K562 (cell line): ENCODE data around the gene TMEM208. TPM values are rescaled to one million over a fixed set of nuclear protein-coding genes. Genes with fewer than 3 reads are reported as not detected.

Experiments used
- CCNT2 ChIP-seq: IDR thresholded peaks from 2 replicates; pipeline ENCODE4 v1.6.1; 2011; ENCODE audit warnings: borderline replicate concordance, low read depth, mild to moderate bottlenecking, moderate library complexity, mixed read lengths, low read length; ENCODE audit not compliant: insufficient read length; ENCODE audit errors: extremely low read depth
- CSDE1 ChIP-seq, 2 experiments: fragments of 450-650 bp; IDR thresholded peaks; 2 replicates each; pipeline ENCODE4 v1.6.1; 2016; ENCODE audit warnings: mild to moderate bottlenecking in 1 of 2
- EGR1 ChIP-seq: fragments of 450-650 bp; conservative IDR thresholded peaks from 2 replicates; pipeline ENCODE4 v1.6.1; 2017; ENCODE audit warnings: mild to moderate bottlenecking
- ELF4 ChIP-seq: fragments of 450-650 bp; formaldehyde crosslinking; IDR thresholded peaks from 2 replicates; pipeline ENCODE4 v1.4.0; 2022; ENCODE audit warnings: missing genetic modification characterization
- GABPB1 ChIP-seq: sonication (generic); formaldehyde crosslinking; IDR thresholded peaks from 2 replicates; pipeline ENCODE4 v1.8.0; 2022; ENCODE audit warnings: mild to moderate bottlenecking, missing genetic modification reagents
- HMGN3 ChIP-seq: IDR thresholded peaks from 2 replicates; pipeline ENCODE4 v1.6.1; 2011; ENCODE audit warnings: borderline replicate concordance, low read depth, mild to moderate bottlenecking, mixed read lengths, low read length; ENCODE audit not compliant: insufficient read length; ENCODE audit errors: extremely low read depth
- PML ChIP-seq: IDR thresholded peaks from 2 replicates; pipeline ENCODE4 v1.6.1; 2012; ENCODE audit warnings: low read length, inconsistent platforms
- SETDB1 ChIP-seq: IDR thresholded peaks from one replicate; pipeline ENCODE4 v1.6.1; 2012; ENCODE audit warnings: low read length, control low read depth, inconsistent platforms
- TAF7 ChIP-seq: fragments of 450-650 bp; IDR thresholded peaks from 2 replicates; pipeline ENCODE4 v1.6.1; 2016; ENCODE audit warnings: missing genetic modification characterization, missing compliant biosample characterization
- ZEB2 ChIP-seq: fragments of 450-650 bp; IDR thresholded peaks from 2 replicates; pipeline ENCODE4 v1.6.1; 2016
- ZFP36 ChIP-seq: fragments of 150-350 bp; IDR thresholded peaks from 2 replicates; pipeline ENCODE4 v1.6.1; 2018; ENCODE audit warnings: low read length, low read depth; ENCODE audit not compliant: partially characterized antibody
- polyA plus RNA-seq, 8 experiments: library from polyadenylated mRNA; depleted of rRNA in 4 of 8; stranded (reverse) in 5 of 8; unstranded in 3 of 8; fragments of >200 nt; fragmentation: Nextera tagmentation in 2 of 8; fragmentation: Illumina TruSeq in 1 of 8; extraction: Ambion mirVana in 2 of 8; extraction: Trizol in 1 of 8; gene quantifications; 2 replicates each; pipeline versions ENCODE4 v1.2.1 to v1.2.3, GENCODE V29; 2011 to 2014; ENCODE audit warnings: inconsistent platforms in 1 of 8, missing spikeins in 1 of 8
- total RNA-seq, 7 experiments: library from RNA; depleted of rRNA in 6 of 7; stranded (reverse); fragments of >200 nt in 6 of 7; fragmentation: Illumina TruSeq in 2 of 7; extraction: Trizol in 2 of 7; gene quantifications; 2 replicates each; pipeline versions ENCODE4 v1.2.1 to v1.2.3, GENCODE V29; 2011 to 2021; ENCODE audit warnings: low replicate concordance in 1 of 7
- TF ChIP-seq, protein P1 (sequence below): fragments of 450-650 bp; IDR thresholded peaks from 2 replicates; pipeline ENCODE4 v1.6.1; 2016; ENCODE audit warnings: borderline replicate concordance
- TF ChIP-seq, protein P2 (sequence below): IDR thresholded peaks from 2 replicates; pipeline ENCODE4 v1.6.1; 2012; ENCODE audit warnings: low read depth, low read length, improper control_type of control experiment, borderline replicate concordance
- TF ChIP-seq, protein P3 (sequence below): sonication (generic); formaldehyde crosslinking; IDR thresholded peaks from 2 replicates; pipeline ENCODE4 v1.8.0; 2022; ENCODE audit warnings: mild to moderate bottlenecking, missing genetic modification reagents
- TF ChIP-seq, protein P4 (sequence below): sonication (generic); formaldehyde crosslinking; IDR thresholded peaks from 2 replicates; pipeline ENCODE4 v1.8.1; 2023; ENCODE audit warnings: missing genetic modification reagents, mild to moderate bottlenecking, borderline replicate concordance

The TMEM208 gene
- total and polyA plus RNA-seq, 9 of the 15 experiments (the other 6 are each of a cell fraction or from before 2014, with no cell fraction given): 31.8 to 239 (median 54.3) TPM

DNA sequence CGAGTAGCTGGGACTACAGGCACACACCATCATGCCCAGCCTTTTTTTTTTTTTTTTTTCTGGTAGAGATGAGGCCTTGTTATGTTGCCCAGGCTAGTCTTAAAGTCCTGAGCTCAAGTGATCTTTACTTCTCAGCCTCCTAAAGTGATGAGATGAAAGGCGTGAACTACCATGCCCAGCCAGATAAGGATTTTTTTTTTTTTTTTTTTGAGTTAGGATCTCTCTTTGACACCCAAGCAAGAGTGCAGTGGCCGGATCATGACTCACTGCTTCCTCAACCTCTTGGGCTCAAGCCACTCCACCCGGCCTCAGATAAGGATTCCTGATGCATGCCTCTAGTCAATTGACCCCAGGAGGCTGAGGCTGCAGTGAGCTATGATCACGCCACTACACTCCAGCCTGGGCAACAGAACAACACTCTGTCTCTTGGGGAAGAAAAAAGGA is 41.2 kb downstream of the TMEM208 start (continued):
- TF ChIP-seq, protein P1, sequence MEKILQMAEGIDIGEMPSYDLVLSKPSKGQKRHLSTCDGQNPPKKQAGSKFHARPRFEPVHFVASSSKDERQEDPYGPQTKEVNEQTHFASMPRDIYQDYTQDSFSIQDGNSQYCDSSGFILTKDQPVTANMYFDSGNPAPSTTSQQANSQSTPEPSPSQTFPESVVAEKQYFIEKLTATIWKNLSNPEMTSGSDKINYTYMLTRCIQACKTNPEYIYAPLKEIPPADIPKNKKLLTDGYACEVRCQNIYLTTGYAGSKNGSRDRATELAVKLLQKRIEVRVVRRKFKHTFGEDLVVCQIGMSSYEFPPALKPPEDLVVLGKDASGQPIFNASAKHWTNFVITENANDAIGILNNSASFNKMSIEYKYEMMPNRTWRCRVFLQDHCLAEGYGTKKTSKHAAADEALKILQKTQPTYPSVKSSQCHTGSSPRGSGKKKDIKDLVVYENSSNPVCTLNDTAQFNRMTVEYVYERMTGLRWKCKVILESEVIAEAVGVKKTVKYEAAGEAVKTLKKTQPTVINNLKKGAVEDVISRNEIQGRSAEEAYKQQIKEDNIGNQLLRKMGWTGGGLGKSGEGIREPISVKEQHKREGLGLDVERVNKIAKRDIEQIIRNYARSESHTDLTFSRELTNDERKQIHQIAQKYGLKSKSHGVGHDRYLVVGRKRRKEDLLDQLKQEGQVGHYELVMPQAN: peak; percentile 31; the same call in 1 of the 2 replicates
- TF ChIP-seq TAF7 (tag) (no peak), ZEB2 (peak; percentile 74), ELF4 (no peak), HMGN3 (no peak), GABPB1 (no peak), PML (no peak; the same call in 1 of the 2 replicates), CCNT2 (no peak), ZFP36 (no peak), SETDB1 (no peak), EGR1 (no peak), CSDE1 (IDR thresholded peaks at IDR 0.05) (no peak)
- TF ChIP-seq, protein P2, sequence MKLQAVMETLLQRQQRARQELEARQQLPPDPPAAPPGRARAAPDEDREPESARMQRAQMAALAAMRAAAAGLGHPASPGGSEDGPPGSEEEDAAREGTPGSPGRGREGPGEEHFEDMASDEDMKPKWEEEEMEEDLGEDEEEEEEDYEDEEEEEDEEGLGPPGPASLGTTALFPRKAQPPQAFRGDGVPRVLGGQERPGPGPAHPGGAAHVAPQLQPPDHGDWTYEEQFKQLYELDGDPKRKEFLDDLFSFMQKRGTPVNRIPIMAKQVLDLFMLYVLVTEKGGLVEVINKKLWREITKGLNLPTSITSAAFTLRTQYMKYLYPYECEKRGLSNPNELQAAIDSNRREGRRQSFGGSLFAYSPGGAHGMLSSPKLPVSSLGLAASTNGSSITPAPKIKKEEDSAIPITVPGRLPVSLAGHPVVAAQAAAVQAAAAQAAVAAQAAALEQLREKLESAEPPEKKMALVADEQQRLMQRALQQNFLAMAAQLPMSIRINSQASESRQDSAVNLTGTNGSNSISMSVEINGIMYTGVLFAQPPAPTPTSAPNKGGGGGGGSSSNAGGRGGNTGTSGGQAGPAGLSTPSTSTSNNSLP: peak; percentile 47; the same call in 1 of the 2 replicates
- TF ChIP-seq, protein P3, sequence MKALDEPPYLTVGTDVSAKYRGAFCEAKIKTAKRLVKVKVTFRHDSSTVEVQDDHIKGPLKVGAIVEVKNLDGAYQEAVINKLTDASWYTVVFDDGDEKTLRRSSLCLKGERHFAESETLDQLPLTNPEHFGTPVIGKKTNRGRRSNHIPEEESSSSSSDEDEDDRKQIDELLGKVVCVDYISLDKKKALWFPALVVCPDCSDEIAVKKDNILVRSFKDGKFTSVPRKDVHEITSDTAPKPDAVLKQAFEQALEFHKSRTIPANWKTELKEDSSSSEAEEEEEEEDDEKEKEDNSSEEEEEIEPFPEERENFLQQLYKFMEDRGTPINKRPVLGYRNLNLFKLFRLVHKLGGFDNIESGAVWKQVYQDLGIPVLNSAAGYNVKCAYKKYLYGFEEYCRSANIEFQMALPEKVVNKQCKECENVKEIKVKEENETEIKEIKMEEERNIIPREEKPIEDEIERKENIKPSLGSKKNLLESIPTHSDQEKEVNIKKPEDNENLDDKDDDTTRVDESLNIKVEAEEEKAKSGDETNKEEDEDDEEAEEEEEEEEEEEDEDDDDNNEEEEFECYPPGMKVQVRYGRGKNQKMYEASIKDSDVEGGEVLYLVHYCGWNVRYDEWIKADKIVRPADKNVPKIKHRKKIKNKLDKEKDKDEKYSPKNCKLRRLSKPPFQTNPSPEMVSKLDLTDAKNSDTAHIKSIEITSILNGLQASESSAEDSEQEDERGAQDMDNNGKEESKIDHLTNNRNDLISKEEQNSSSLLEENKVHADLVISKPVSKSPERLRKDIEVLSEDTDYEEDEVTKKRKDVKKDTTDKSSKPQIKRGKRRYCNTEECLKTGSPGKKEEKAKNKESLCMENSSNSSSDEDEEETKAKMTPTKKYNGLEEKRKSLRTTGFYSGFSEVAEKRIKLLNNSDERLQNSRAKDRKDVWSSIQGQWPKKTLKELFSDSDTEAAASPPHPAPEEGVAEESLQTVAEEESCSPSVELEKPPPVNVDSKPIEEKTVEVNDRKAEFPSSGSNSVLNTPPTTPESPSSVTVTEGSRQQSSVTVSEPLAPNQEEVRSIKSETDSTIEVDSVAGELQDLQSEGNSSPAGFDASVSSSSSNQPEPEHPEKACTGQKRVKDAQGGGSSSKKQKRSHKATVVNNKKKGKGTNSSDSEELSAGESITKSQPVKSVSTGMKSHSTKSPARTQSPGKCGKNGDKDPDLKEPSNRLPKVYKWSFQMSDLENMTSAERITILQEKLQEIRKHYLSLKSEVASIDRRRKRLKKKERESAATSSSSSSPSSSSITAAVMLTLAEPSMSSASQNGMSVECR (CRISPR knock-in tag): 0 out of 2 replicates have a peak, but pooled peaks have one; percentile 7
- TF ChIP-seq, protein P4, sequence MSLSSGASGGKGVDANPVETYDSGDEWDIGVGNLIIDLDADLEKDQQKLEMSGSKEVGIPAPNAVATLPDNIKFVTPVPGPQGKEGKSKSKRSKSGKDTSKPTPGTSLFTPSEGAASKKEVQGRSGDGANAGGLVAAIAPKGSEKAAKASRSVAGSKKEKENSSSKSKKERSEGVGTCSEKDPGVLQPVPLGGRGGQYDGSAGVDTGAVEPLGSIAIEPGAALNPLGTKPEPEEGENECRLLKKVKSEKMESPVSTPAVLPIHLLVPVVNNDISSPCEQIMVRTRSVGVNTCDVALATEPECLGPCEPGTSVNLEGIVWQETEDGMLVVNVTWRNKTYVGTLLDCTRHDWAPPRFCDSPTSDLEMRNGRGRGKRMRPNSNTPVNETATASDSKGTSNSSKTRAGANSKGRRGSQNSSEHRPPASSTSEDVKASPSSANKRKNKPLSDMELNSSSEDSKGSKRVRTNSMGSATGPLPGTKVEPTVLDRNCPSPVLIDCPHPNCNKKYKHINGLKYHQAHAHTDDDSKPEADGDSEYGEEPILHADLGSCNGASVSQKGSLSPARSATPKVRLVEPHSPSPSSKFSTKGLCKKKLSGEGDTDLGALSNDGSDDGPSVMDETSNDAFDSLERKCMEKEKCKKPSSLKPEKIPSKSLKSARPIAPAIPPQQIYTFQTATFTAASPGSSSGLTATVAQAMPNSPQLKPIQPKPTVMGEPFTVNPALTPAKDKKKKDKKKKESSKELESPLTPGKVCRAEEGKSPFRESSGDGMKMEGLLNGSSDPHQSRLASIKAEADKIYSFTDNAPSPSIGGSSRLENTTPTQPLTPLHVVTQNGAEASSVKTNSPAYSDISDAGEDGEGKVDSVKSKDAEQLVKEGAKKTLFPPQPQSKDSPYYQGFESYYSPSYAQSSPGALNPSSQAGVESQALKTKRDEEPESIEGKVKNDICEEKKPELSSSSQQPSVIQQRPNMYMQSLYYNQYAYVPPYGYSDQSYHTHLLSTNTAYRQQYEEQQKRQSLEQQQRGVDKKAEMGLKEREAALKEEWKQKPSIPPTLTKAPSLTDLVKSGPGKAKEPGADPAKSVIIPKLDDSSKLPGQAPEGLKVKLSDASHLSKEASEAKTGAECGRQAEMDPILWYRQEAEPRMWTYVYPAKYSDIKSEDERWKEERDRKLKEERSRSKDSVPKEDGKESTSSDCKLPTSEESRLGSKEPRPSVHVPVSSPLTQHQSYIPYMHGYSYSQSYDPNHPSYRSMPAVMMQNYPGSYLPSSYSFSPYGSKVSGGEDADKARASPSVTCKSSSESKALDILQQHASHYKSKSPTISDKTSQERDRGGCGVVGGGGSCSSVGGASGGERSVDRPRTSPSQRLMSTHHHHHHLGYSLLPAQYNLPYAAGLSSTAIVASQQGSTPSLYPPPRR (CRISPR knock-in tag): no peak
